ENCODE data around the gene SCO1. TPM values are rescaled to one million over a fixed set of nuclear protein-coding genes. Genes with fewer than 3 reads are reported as not detected.
"Not testable (repeated sequence)": the region's sequence is repeated elsewhere in the genome, so short reads cannot be mapped to it uniquely, and the experiment has no call there.

SCO1 gene
- total RNA-seq, 2 donors from 2014 or later, result 27.8 to 32.2 TPM

GRCh38 chr17:10733666-10734065, 36.3 kb upstream of the SCO1 start:
- no peaks in the 10 kb centered on the region for H3K27me3 Mint-ChIP-seq (ENCODE audit: low read depth)
- no peak for DNase-seq
- H3K4me3 Mint-ChIP-seq, result no peak overlapping the region
- no peaks in the 10 kb centered on the region for H3K36me3 Mint-ChIP-seq (ENCODE audit: insufficient read depth in 2 of 2)
- H3K4me1 Mint-ChIP-seq (ENCODE audit: low read depth), result peaks cover 20% of the 10 kb centered on the region
- ATAC-seq (replicated peaks in 1 of 2), result no peak
- no peaks in the 10 kb centered on the region for H3K9me3 Mint-ChIP-seq
- no peak overlapping the region for H3K27ac Mint-ChIP-seq

GRCh38 chr17:10732121-10732520, 34.8 kb upstream of the SCO1 start:
- H3K4me3 Mint-ChIP-seq; H3K36me3 Mint-ChIP-seq (ENCODE audit: insufficient read depth in 2 of 2); ATAC-seq (replicated peaks in 1 of 2); H3K27ac Mint-ChIP-seq; DNase-seq; H3K27me3 Mint-ChIP-seq (ENCODE audit: low read depth); H3K9me3 Mint-ChIP-seq: not testable (repeated sequence)
- H3K4me1 Mint-ChIP-seq (ENCODE audit: low read depth), result peaks cover 25% of the 10 kb centered on the region

GRCh38 chr17:10731408-10731879, 34.1 kb upstream of the SCO1 start:
- Mint-ChIP-seq H3K4me3 (peak overlapping the region; percentile 67 to 97), H3K36me3 (ENCODE audit: insufficient read depth in 2 of 2) (no peaks in the 10 kb centered on the region), H3K27me3 (ENCODE audit: low read depth) (no peaks in the 10 kb centered on the region), H3K4me1 (ENCODE audit: low read depth) (peaks cover 28% of the 10 kb centered on the region), H3K27ac (no peak overlapping the region), H3K9me3 (no peaks in the 10 kb centered on the region)
- DNase-seq, result no peak
- no peak for ATAC-seq (replicated peaks in 1 of 2)

GRCh38 chr17:10730247-10730646, 32.9 kb upstream of the SCO1 start:
- H3K36me3 Mint-ChIP-seq (ENCODE audit: insufficient read depth in 2 of 2); H3K9me3 Mint-ChIP-seq; ATAC-seq (replicated peaks in 1 of 2); H3K27me3 Mint-ChIP-seq (ENCODE audit: low read depth): not testable (repeated sequence)
- peak overlapping the region; percentile 54 for H3K27ac Mint-ChIP-seq
- H3K4me1 Mint-ChIP-seq (ENCODE audit: low read depth), result peaks cover 30% of the 10 kb centered on the region
- H3K4me3 Mint-ChIP-seq, result peak overlapping the region; percentile 91 to 97
- DNase-seq, result peak in 1 of 2 donors; percentile 15

GRCh38 chr17:10729334-10730193, 32.2 kb upstream of the SCO1 start, which contains the start of gene TMEM220:
Gene TMEM220 (minus strand): TSS chr17:10730023. CDS start chr17:10729851, 172 bp downstream.
- ATAC-seq (replicated peaks in 1 of 2), result peak; percentile 75 to 77
- Mint-ChIP-seq H3K27me3 (ENCODE audit: low read depth) (no peaks in the 10 kb centered on the region), H3K9me3 (no peaks in the 10 kb centered on the region)

GRCh38 chr17:10728331-10728892, 31.1 kb upstream of the SCO1 start:
- Mint-ChIP-seq H3K36me3 (ENCODE audit: insufficient read depth in 2 of 2) (no peaks in the 10 kb centered on the region), H3K27me3 (ENCODE audit: low read depth) (no peaks in the 10 kb centered on the region), H3K9me3 (no peaks in the 10 kb centered on the region), H3K27ac (no peak overlapping the region), H3K4me3 (no peak overlapping the region), H3K4me1 (ENCODE audit: low read depth) (peaks cover 30% of the 10 kb centered on the region)
- no peak for DNase-seq
- no peak for ATAC-seq (replicated peaks in 1 of 2)

More at GRCh38 chr17:10729334-10730193, 32.2 kb upstream of the SCO1 start, which contains the start of gene TMEM220:
- H3K36me3 Mint-ChIP-seq (ENCODE audit: insufficient read depth in 2 of 2), result no peaks in the 10 kb centered on the region
- peak within 1 kb of the TSS; percentile 91 to 97 for H3K4me3 Mint-ChIP-seq
- peak; percentile 58 to 61 for DNase-seq
- peaks cover 30% of the 10 kb centered on the region for H3K4me1 Mint-ChIP-seq (ENCODE audit: low read depth)
- peak within 1 kb of the TSS; percentile 54 for H3K27ac Mint-ChIP-seq

DNA sequence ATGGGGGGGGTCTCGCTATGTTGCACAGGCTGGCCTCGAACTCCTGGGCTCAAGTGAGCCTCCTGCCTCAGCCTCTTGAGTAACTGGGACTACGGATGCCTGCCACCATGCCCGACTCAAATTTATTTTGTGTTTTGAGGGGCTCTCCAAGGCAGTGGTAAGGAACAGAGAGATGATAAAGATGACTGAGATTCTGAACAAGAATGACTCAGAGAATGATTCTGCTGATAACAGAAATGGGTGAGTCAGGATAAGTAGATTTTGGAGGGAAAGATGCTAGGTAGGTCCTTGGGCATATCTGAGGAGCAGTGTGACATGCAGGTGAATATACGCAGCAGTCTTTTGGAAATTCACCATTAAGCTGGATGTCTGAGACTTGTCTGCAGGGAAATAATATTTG, 29.9 kb upstream of the SCO1 start:
- Mint-ChIP-seq H3K36me3 (ENCODE audit: insufficient read depth in 2 of 2) (no peaks in the 10 kb centered on the region), H3K27me3 (ENCODE audit: low read depth) (no peaks in the 10 kb centered on the region), H3K27ac (no peak overlapping the region), H3K4me1 (ENCODE audit: low read depth) (peaks cover 30% of the 10 kb centered on the region), H3K4me3 (no peak overlapping the region), H3K9me3 (no peaks in the 10 kb centered on the region)
- DNase-seq, result peak; percentile 8 to 30
- ATAC-seq (replicated peaks in 1 of 2), result peak; percentile 70 to 71

DNA sequence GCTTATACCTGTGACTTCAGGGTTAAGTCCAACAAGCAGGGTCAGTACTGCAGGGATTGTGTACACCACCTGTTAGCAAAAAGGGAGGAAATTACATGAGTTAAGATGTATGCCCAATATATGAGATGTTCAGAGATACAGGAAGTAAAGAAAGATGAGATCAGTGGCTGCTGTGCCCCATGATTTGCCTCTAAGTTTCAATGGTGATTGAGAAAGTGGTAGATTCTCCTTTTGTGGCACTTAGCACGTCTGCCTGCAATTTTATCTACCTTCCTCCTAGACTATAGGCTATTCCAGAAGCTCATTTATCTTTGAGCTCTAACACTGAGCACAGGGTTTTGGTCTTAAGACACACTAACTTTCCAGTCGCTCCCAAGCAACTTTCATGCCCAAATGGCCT, 28.9 kb upstream of the SCO1 start:
- H3K27me3 Mint-ChIP-seq (ENCODE audit: low read depth), result no peaks in the 10 kb centered on the region
- no peaks in the 10 kb centered on the region for H3K9me3 Mint-ChIP-seq
- no peak overlapping the region for H3K27ac Mint-ChIP-seq
- peaks cover 28% of the 10 kb centered on the region for H3K4me1 Mint-ChIP-seq (ENCODE audit: low read depth)
- DNase-seq (no peak), ATAC-seq (replicated peaks in 1 of 2) (no peak)
- H3K36me3 Mint-ChIP-seq (ENCODE audit: insufficient read depth in 2 of 2), result no peaks in the 10 kb centered on the region
- H3K4me3 Mint-ChIP-seq, result no peak overlapping the region

DNA sequence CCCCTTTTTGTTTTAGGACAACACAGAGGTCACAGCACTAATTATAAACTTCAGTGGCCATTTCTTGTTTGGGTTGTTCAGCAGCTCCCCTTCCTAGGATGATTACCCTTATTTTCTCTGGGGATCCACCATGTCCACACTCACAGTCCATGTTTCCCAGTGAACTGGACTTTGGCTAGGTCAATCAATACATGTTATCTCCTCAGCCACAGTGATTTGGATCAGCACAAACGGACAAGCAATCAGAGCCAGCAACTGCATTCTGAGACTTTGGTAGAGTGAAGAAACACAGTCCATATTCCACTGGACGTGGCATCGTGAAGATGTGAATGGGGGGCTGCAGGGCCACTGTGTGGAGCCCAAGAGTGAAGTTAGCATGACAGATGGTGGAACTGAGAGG, 27.9 kb upstream of the SCO1 start:
- Mint-ChIP-seq H3K27ac (no peak overlapping the region), H3K4me1 (ENCODE audit: low read depth) (peaks cover 22% of the 10 kb centered on the region), H3K4me3 (no peak overlapping the region), H3K36me3 (ENCODE audit: insufficient read depth in 2 of 2) (no peaks in the 10 kb centered on the region), H3K9me3 (no peaks in the 10 kb centered on the region), H3K27me3 (ENCODE audit: low read depth) (no peaks in the 10 kb centered on the region)
- ATAC-seq (replicated peaks in 1 of 2) (no peak), DNase-seq (no peak)

GRCh38 chr17:10724546-10725195, 27.3 kb upstream of the SCO1 start:
- DNase-seq (no peak), ATAC-seq (replicated peaks in 1 of 2) (no peak)
- H3K27me3 Mint-ChIP-seq (ENCODE audit: low read depth), result no peaks in the 10 kb centered on the region
- no peak overlapping the region for H3K4me3 Mint-ChIP-seq
- peaks cover 17% of the 10 kb centered on the region for H3K4me1 Mint-ChIP-seq (ENCODE audit: low read depth)
- H3K9me3 Mint-ChIP-seq, result no peaks in the 10 kb centered on the region
- no peaks in the 10 kb centered on the region for H3K36me3 Mint-ChIP-seq (ENCODE audit: insufficient read depth in 2 of 2)
- no peak overlapping the region for H3K27ac Mint-ChIP-seq

- Mint-ChIP-seq H3K4me3 (no peak overlapping the region), H3K36me3 (ENCODE audit: insufficient read depth in 2 of 2) (peaks cover 0 to 5% of the 10 kb centered on the region in 2 donors), H3K27ac (peak overlapping the region; percentile 76), H3K9me3 (no peaks in the 10 kb centered on the region), H3K4me1 (ENCODE audit: low read depth) (peaks cover 12% of the 10 kb centered on the region), H3K27me3 (ENCODE audit: low read depth) (no peaks in the 10 kb centered on the region)
- ATAC-seq (replicated peaks in 1 of 2) (no peak), DNase-seq (no peak)
Measured at GRCh38 chr17:10718547-10718946, 21.2 kb upstream of the SCO1 start.

DNA sequence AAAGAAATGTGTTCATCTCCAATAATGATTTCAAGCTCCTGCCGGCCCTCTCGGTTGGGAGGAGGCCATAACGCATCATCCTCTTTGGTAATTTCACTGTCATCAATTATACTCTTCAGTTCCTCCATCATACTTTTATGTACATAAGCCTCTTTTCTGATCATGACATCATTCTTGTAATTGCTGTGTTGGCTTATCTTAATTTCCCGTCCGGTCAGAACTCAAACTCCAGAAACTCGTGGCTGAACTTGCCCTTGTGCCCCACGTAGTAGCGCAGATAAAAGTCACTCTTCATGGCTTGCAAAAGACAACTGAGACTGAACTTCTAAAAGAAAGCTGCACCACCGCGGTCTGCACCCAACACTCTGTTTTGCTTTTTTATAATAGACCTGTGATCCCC, 18.9 kb upstream of the SCO1 start:
- ATAC-seq (replicated peaks in 1 of 2), result no peak
- peaks cover 12% of the 10 kb centered on the region for H3K4me1 Mint-ChIP-seq (ENCODE audit: low read depth)

GRCh38 chr17:10713318-10713717, 16.0 kb upstream of the SCO1 start:
- Mint-ChIP-seq H3K27ac (peak overlapping the region; percentile 10), H3K36me3 (ENCODE audit: insufficient read depth in 2 of 2) (peaks cover 9 to 19% of the 10 kb centered on the region in 2 donors), H3K27me3 (ENCODE audit: low read depth) (no peaks in the 10 kb centered on the region)

More for the DNA sequence above, 18.9 kb upstream of the SCO1 start:
- no peak overlapping the region for H3K27ac Mint-ChIP-seq
- no peak overlapping the region for H3K4me3 Mint-ChIP-seq
- H3K27me3 Mint-ChIP-seq (ENCODE audit: low read depth), result no peaks in the 10 kb centered on the region
- H3K9me3 Mint-ChIP-seq, result no peaks in the 10 kb centered on the region
- DNase-seq, result no peak
- H3K36me3 Mint-ChIP-seq (ENCODE audit: insufficient read depth in 2 of 2), result peaks cover 5 to 15% of the 10 kb centered on the region in 2 donors

More at GRCh38 chr17:10713318-10713717, 16.0 kb upstream of the SCO1 start:
- Mint-ChIP-seq H3K9me3 (no peaks in the 10 kb centered on the region), H3K4me3 (no peak overlapping the region), H3K4me1 (ENCODE audit: low read depth) (peaks cover 12% of the 10 kb centered on the region)
- DNase-seq (no peak), ATAC-seq (replicated peaks in 1 of 2) (no peak)

Measured in activated T-cell treated with anti-CD3 and anti-CD28 coated beads, Interleukin-2, amount 50 U/mL, for 72 hours (primary cell).